ENCODE data around the gene ALAS2.

The ALAS2 gene

GRCh38 chrX:55026143-55026542, 4.6 kb downstream of the ALAS2 start:
- ChIA-PET CTCF (no interaction called here), POLR2A (no interaction called here)
- DNase-seq (ENCODE audit: extremely low spot score) = no peak
- no peak for TF ChIP-seq CTCF (IDR thresholded peaks at IDR 0.05; ENCODE audit: control extremely low read depth, extremely low read depth, low read depth, missing control alignments)

- POLR2A ChIA-PET = interaction anchor here (1.6 kb wide), 1 partner anchor 15 kb away, joined by 4 read pairs; the partner anchor contains the start of gene APEX2
Observed at GRCh38 chrX:55014897-55015299, 15.9 kb downstream of the ALAS2 start.

GRCh38 chrX:55011294-55011693, 19.5 kb downstream of the ALAS2 start:
- POLR2A ChIA-PET = interaction anchor here (1.0 kb wide), 1 partner anchor 11 kb away, joined by 4 read pairs; the partner anchor contains the start of gene APEX2
- DNase-seq (ENCODE audit: extremely low spot score) = no peak
- TF ChIP-seq CTCF (IDR thresholded peaks at IDR 0.05; ENCODE audit: control extremely low read depth, extremely low read depth, low read depth, missing control alignments) = no peak
- CTCF ChIA-PET = no interaction called here

More at GRCh38 chrX:55014897-55015299, 15.9 kb downstream of the ALAS2 start:
- CTCF ChIA-PET = no interaction called here
- no peak for TF ChIP-seq CTCF (IDR thresholded peaks at IDR 0.05; ENCODE audit: control extremely low read depth, extremely low read depth, low read depth, missing control alignments)
- no peak for DNase-seq (ENCODE audit: extremely low spot score)

GRCh38 chrX:55008571-55009358, 22.0 kb downstream of the ALAS2 start:
- TF ChIP-seq CTCF (IDR thresholded peaks at IDR 0.05; ENCODE audit: control extremely low read depth, extremely low read depth, low read depth, missing control alignments) = no peak
- CTCF ChIA-PET = interaction anchor here (1.2 to 1.4 kb wide), 2 partner anchors 9 to 48 kb away, joined by 3 to 5 read pairs; no protein-coding TSS in a partner anchor
- no peak for DNase-seq (ENCODE audit: extremely low spot score)
- POLR2A ChIA-PET = interaction anchor here (0.9 kb wide), 1 partner anchor 9 kb away, joined by 4 read pairs; no protein-coding TSS in a partner anchor

GRCh38 chrX:55007656-55008055, 23.1 kb downstream of the ALAS2 start:
- CTCF ChIA-PET = interaction anchor here (1.4 kb wide), 1 partner anchor 14 kb away, joined by 3 read pairs; the partner anchor contains the start of gene PFKFB1
- TF ChIP-seq CTCF (IDR thresholded peaks at IDR 0.05; ENCODE audit: control extremely low read depth, extremely low read depth, low read depth, missing control alignments) = no peak
- POLR2A ChIA-PET = no interaction called here
- DNase-seq (ENCODE audit: extremely low spot score) = no peak

GRCh38 chrX:55006827-55007621, 23.8 kb downstream of the ALAS2 start:
- ChIA-PET POLR2A (interaction anchor here (1.1 kb wide), 1 partner anchor 17 kb away, joined by 3 read pairs; no protein-coding TSS in a partner anchor), CTCF (interaction anchor here (1.4 kb wide), 1 partner anchor 13 kb away, joined by 3 read pairs; the partner anchor contains the start of gene PFKFB1)
- TF ChIP-seq CTCF (IDR thresholded peaks at IDR 0.05; ENCODE audit: control extremely low read depth, extremely low read depth, low read depth, missing control alignments) = no peak
- no peak for DNase-seq (ENCODE audit: extremely low spot score)
